K562 (cell line): ENCODE measurements around the gene SPTAN1. TPM values are rescaled to one million over a fixed set of nuclear protein-coding genes. Genes with fewer than 3 reads are reported as not detected.

Experiments used
- ATAC-seq: fragments of 200-7000 bp; cut with Tn5 transposase; 3 replicates; pipeline ENCODE4 v1.9.1; 2020; ENCODE audit warnings: moderate library complexity
- BruUV-seq: library from RNA; stranded (reverse); fragments of 400-500 nt; replicated peaks from 2 replicates; lab custom pipeline; 2021; lab: Mats Ljungman, UMichigan
- CTCF ChIA-PET: fragments of 300-600 bp; formaldehyde crosslinking; extraction: SDS; loops from one replicate; lab custom pipeline; 2021; ENCODE audit warnings: low intra/inter-chr PET ratio; lab: Yijun Ruan, JAX
- POLR2A ChIA-PET: fragments of 300-600, 350-650 bp; sonication (Branson Sonifier 250); formaldehyde crosslinking; extraction: SDS; loops from one replicate; lab custom pipeline; 2021; ENCODE audit warnings: antibody characterized with exemption, inconsistent platforms; lab: Yijun Ruan, JAX
- DNase-seq, 4 experiments: peaks; one replicate each; pipeline versions ENCODE4 v3.0.0 to v3.0.0-alpha.2; 2011 to 2018; ENCODE audit warnings: low spot score in 3 of 4, mixed read lengths in 3 of 4; ENCODE audit errors: extremely low read depth in 1 of 4
- FAIRE-seq: peaks from 2 replicates; lab custom pipeline; 2011; peaks lifted over from hg19 to GRCh38; lab: Jason Lieb, UNC
- H2AFZ ChIP-seq: 2 replicates; pipeline ENCODE4 v1.6.0; 2011; ENCODE audit warnings: low read depth, low read length, control low read depth, inconsistent platforms
- H3K27ac ChIP-seq: fragments of 200-600 bp; 3 replicates; pipeline ENCODE4 v1.8.0; 2011; ENCODE audit warnings: low read depth, mild to moderate bottlenecking, control low read depth, inconsistent platforms, low read length, moderate library complexity, mixed read lengths; ENCODE audit errors: extremely low read depth
- H3K27me3 ChIP-seq, 2 experiments: fragments of 300-600 bp in 1 of 2; 2 replicates in 1 of 2; 3 replicates in 1 of 2; pipeline versions ENCODE4 v1.6.0 to v1.8.0; 2011; ENCODE audit warnings: inconsistent platforms in 2 of 2, low read length in 2 of 2, mild to moderate bottlenecking in 1 of 2, mixed read lengths in 1 of 2, moderate library complexity in 1 of 2; ENCODE audit not compliant: control insufficient read depth in 2 of 2, insufficient read depth in 2 of 2
- H3K36me3 ChIP-seq: fragments of 300-600 bp; 3 replicates; pipeline ENCODE4 v1.8.0; 2011; ENCODE audit warnings: mild to moderate bottlenecking, low read length, inconsistent platforms; ENCODE audit not compliant: control insufficient read depth, insufficient read depth
- H3K4me1 ChIP-seq, 2 experiments: fragments of 200-600 bp in 1 of 2; replicated peaks in 1 of 2; 2 replicates in 1 of 2; 3 replicates in 1 of 2; pipeline versions ENCODE4 v1.5.1 to v1.8.0; 2011; ENCODE audit warnings: inconsistent platforms in 2 of 2, low read length in 2 of 2, mild to moderate bottlenecking in 1 of 2, mixed read lengths in 1 of 2, moderate library complexity in 1 of 2; ENCODE audit not compliant: control insufficient read depth in 2 of 2, insufficient read depth in 2 of 2
- H3K4me2 ChIP-seq: 2 replicates; pipeline ENCODE4 v1.6.1; 2011; ENCODE audit warnings: low read length, control low read depth, inconsistent platforms, mixed read lengths; ENCODE audit not compliant: insufficient read depth
- H3K4me3 ChIP-seq: fragments of 200-600 bp; sonication (generic), shearing (Covaris generic); 2 replicates; pipeline ENCODE4 v1.5.1; 2016; ENCODE audit warnings: control low read depth, inconsistent platforms
- H3K79me2 ChIP-seq: fragments of 200-600 bp; 3 replicates; pipeline ENCODE4 v1.8.0; 2011; ENCODE audit warnings: low read length, inconsistent platforms; ENCODE audit not compliant: control insufficient read depth, insufficient read depth
- H3K9ac ChIP-seq, 2 experiments: 2 replicates each; pipeline versions ENCODE4 v1.6.0 to v1.6.1; 2011; ENCODE audit warnings: low read depth in 2 of 2, low read length in 2 of 2, control low read depth in 1 of 2, inconsistent platforms in 1 of 2, mild to moderate bottlenecking in 1 of 2, mixed read lengths in 1 of 2; ENCODE audit not compliant: insufficient read depth in 1 of 2
- H3K9me1 ChIP-seq: one replicate; pipeline ENCODE4 v1.6.0; 2011; ENCODE audit warnings: inconsistent platforms, mild to moderate bottlenecking, low read length, moderate library complexity; ENCODE audit not compliant: control insufficient read depth, insufficient read depth
- H3K9me3 ChIP-seq: replicated peaks from 2 replicates; pipeline ENCODE4 v1.5.1; 2011; ENCODE audit warnings: low read depth, low read length, inconsistent platforms; ENCODE audit not compliant: control insufficient read depth, insufficient read depth
- H4K20me1 ChIP-seq: replicated peaks from 2 replicates; pipeline ENCODE4 v1.6.1; 2011; ENCODE audit warnings: low read length, inconsistent platforms, mixed read lengths; ENCODE audit not compliant: control insufficient read depth, insufficient read depth
- DACH1 ChIP-seq: fragments of 450-650 bp; IDR thresholded peaks from 2 replicates; pipeline ENCODE4 v1.6.1; 2018; ENCODE audit not compliant: partially characterized antibody
- KDM5B ChIP-seq: fragments of 200-600 bp; sonication (generic); IDR thresholded peaks from 2 replicates; pipeline ENCODE4 v1.6.1; 2012; ENCODE audit warnings: low read depth, mild to moderate bottlenecking, moderate library complexity, low read length, control low read depth, inconsistent platforms; ENCODE audit not compliant: insufficient replicate concordance
- RBM25 ChIP-seq: fragments of 200-400 bp; formaldehyde crosslinking; IDR thresholded peaks from 2 replicates; pipeline ENCODE4 v1.6.1; 2018; ENCODE audit warnings: low read length, low read depth, moderate library complexity; ENCODE audit not compliant: severe bottlenecking
- SPI1 ChIP-seq: IDR thresholded peaks from 2 replicates; pipeline ENCODE4 v1.6.1; 2011; ENCODE audit warnings: low read depth, low read length, control low read depth, borderline replicate concordance
- WGBS: fragments of 100-300 bp; shearing (Covaris generic); methylation state at CpG from one replicate; pipeline ENCODE4 v1.1.6; 2016; ENCODE audit warnings: low coverage, mixed read lengths; ENCODE audit not compliant: insufficient coverage; ENCODE audit errors: missing lambda C conversion rate; 5-methylcytosine and 5-hydroxymethylcytosine counted together
- in situ Hi-C: fragments of 300-500 bp; cut with MboI; formaldehyde crosslinking; loops from 4 replicates; pipeline ENCODE4 v1.15.0; 2018; ENCODE audit warnings: inconsistent platforms, mixed read lengths
- intact Hi-C: fragments of 100-400 bp; cut with micrococcal nuclease; formaldehyde crosslinking; loops from 2 replicates; pipeline ENCODE4 v1.14.2; 2022
- polyA plus RNA-seq, 8 experiments: library from polyadenylated mRNA; depleted of rRNA in 4 of 8; stranded (reverse) in 5 of 8; unstranded in 3 of 8; fragments of >200 nt; fragmentation: Nextera tagmentation in 2 of 8; fragmentation: Illumina TruSeq in 1 of 8; extraction: Ambion mirVana in 2 of 8; extraction: Trizol in 1 of 8; gene quantifications; 2 replicates each; pipeline versions ENCODE4 v1.2.1 to v1.2.3, GENCODE V29; 2011 to 2014; ENCODE audit warnings: inconsistent platforms in 1 of 8, missing spikeins in 1 of 8
- total RNA-seq, 7 experiments: library from RNA; depleted of rRNA in 6 of 7; stranded (reverse); fragments of >200 nt in 6 of 7; fragmentation: Illumina TruSeq in 2 of 7; extraction: Trizol in 2 of 7; gene quantifications; 2 replicates each; pipeline versions ENCODE4 v1.2.1 to v1.2.3, GENCODE V29; 2011 to 2021; ENCODE audit warnings: low replicate concordance in 1 of 7
- TF ChIP-seq, protein P1 (sequence below): fragments of 250-450 bp; sonication (Bioruptor Pico); IDR thresholded peaks from 2 replicates; pipeline ENCODE4 v1.8.0; 2021; ENCODE audit warnings: mild to moderate bottlenecking, moderate library complexity
- TF ChIP-seq, protein P2 (sequence below), 3 experiments: IDR thresholded peaks in 2 of 3; conservative IDR thresholded peaks in 1 of 3; 2 replicates each; pipeline ENCODE4 v1.5.1; 2011 to 2012; ENCODE audit warnings: low read length in 3 of 3, mild to moderate bottlenecking in 3 of 3, control low read depth in 2 of 3, improper control_type of control experiment in 1 of 3, inconsistent platforms in 1 of 3, low read depth in 1 of 3, mixed read lengths in 1 of 3, moderate library complexity in 1 of 3; ENCODE audit not compliant: insufficient read depth in 2 of 3
- TF ChIP-seq, protein P3 (sequence below), 2 experiments: IDR thresholded peaks; 2 replicates each; pipeline ENCODE4 v1.6.1; 2012; ENCODE audit warnings: improper control_type of control experiment in 2 of 2, low read depth in 2 of 2, low read length in 2 of 2, borderline replicate concordance in 1 of 2

Gene SPTAN1
- total and polyA plus RNA-seq, 9 of the 15 experiments (the other 6 are each of a cell fraction or from before 2014, with no cell fraction given): 1.5 to 13.5 (median 6.8) TPM

DNA sequence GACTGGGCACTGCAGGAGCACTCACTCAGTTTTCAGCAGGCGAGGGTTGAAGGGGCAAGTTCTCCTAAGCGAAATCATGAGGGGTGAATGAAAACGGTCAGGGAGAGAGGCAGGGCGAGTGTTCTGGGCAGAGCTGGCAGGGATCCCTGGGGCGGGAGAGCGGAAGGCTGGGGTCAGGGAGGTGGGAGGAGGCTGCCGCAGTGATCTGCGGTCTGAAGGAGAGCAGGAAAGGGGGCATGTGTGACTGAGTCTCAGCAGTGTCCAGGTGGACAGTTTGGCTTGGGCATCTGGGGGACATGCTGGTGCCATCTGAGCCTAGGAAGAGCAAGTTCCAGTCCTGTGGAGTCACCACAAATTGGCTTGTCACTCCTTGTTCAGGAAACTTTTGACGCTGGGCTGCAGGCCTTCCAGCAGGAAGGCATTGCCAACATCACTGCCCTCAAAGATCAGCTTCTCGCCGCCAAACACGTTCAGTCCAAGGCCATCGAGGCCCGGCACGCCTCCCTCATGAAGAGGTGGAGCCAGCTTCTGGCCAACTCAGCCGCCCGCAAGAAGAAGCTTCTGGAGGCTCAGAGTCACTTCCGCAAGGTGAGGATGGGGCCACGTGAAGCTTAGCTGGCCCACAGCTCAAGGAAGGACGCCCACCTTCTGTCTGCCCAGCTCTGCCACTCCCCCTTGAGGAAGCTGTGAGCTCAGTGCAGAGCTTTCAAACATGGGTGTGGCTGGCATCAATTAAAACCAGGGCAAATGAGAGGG, 73.2 kb downstream of the SPTAN1 start:
- POLR2A ChIA-PET: interaction anchor here (0.6 to 1.8 kb wide), 5 partner anchors 13 to 628 kb away, joined by 3 to 4 read pairs (median 4); no protein-coding TSS in a partner anchor

More for the DNA sequence above, 73.2 kb downstream of the SPTAN1 start:
- CTCF ChIA-PET: interaction anchor here (0.6 kb wide), 1 partner anchor 266 kb away, joined by 4 read pairs; no protein-coding TSS in a partner anchor
- WGBS: 50% methylated on average over 16 of the region's 20 CpGs
- no peak overlapping the region for H2AFZ ChIP-seq
- intact Hi-C loops: no loop called here
- in situ Hi-C loops: no loop called here
- H3K4me3 ChIP-seq: no peak overlapping the region
- TF ChIP-seq, protein P1, sequence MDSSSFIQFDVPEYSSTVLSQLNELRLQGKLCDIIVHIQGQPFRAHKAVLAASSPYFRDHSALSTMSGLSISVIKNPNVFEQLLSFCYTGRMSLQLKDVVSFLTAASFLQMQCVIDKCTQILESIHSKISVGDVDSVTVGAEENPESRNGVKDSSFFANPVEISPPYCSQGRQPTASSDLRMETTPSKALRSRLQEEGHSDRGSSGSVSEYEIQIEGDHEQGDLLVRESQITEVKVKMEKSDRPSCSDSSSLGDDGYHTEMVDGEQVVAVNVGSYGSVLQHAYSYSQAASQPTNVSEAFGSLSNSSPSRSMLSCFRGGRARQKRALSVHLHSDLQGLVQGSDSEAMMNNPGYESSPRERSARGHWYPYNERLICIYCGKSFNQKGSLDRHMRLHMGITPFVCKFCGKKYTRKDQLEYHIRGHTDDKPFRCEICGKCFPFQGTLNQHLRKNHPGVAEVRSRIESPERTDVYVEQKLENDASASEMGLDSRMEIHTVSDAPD: no peak
- TF ChIP-seq, protein P2, sequence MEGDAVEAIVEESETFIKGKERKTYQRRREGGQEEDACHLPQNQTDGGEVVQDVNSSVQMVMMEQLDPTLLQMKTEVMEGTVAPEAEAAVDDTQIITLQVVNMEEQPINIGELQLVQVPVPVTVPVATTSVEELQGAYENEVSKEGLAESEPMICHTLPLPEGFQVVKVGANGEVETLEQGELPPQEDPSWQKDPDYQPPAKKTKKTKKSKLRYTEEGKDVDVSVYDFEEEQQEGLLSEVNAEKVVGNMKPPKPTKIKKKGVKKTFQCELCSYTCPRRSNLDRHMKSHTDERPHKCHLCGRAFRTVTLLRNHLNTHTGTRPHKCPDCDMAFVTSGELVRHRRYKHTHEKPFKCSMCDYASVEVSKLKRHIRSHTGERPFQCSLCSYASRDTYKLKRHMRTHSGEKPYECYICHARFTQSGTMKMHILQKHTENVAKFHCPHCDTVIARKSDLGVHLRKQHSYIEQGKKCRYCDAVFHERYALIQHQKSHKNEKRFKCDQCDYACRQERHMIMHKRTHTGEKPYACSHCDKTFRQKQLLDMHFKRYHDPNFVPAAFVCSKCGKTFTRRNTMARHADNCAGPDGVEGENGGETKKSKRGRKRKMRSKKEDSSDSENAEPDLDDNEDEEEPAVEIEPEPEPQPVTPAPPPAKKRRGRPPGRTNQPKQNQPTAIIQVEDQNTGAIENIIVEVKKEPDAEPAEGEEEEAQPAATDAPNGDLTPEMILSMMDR (IDR thresholded peaks at IDR 0.05 in 2 of 3, conservative IDR thresholded peaks at IDR 0.05 in 1 of 3; ENCODE audit: insufficient read depth in 2 of 3, low read depth in 1 of 3, low read length in 3 of 3): 0 out of 6 replicates have a peak, but pooled peaks of 1 of the 3 experiments have one; percentile 14
- TF ChIP-seq RBM25 (no peak), DACH1 (no peak), KDM5B (no peak), SPI1 (no peak)
- TF ChIP-seq, protein P3, sequence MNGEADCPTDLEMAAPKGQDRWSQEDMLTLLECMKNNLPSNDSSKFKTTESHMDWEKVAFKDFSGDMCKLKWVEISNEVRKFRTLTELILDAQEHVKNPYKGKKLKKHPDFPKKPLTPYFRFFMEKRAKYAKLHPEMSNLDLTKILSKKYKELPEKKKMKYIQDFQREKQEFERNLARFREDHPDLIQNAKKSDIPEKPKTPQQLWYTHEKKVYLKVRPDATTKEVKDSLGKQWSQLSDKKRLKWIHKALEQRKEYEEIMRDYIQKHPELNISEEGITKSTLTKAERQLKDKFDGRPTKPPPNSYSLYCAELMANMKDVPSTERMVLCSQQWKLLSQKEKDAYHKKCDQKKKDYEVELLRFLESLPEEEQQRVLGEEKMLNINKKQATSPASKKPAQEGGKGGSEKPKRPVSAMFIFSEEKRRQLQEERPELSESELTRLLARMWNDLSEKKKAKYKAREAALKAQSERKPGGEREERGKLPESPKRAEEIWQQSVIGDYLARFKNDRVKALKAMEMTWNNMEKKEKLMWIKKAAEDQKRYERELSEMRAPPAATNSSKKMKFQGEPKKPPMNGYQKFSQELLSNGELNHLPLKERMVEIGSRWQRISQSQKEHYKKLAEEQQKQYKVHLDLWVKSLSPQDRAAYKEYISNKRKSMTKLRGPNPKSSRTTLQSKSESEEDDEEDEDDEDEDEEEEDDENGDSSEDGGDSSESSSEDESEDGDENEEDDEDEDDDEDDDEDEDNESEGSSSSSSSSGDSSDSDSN (IDR thresholded peaks at IDR 0.05; ENCODE audit: borderline replicate concordance in 1 of 2, low read depth in 2 of 2, low read length in 2 of 2): no peak
- H3K9me3 ChIP-seq: no peaks in the 10 kb centered on the region
- FAIRE-seq: no peak
- no peak for ATAC-seq
- no peak overlapping the region for H3K4me2 ChIP-seq
- no peaks in the 10 kb centered on the region for H3K27me3 ChIP-seq
- no peak overlapping the region for H3K27ac ChIP-seq
- no peaks in the 10 kb centered on the region for H3K36me3 ChIP-seq
- H3K9me1 ChIP-seq: no peaks in the 10 kb centered on the region
- no peak for DNase-seq
- H4K20me1 ChIP-seq: no peaks in the 10 kb centered on the region; the same call in 1 of the 2 replicates
- no peaks in the 10 kb centered on the region for H3K79me2 ChIP-seq
- H3K4me1 ChIP-seq: peaks cover 4 to 34% of the 10 kb centered on the region in 2 experiments; a peak in 4 of 5 replicates
- no TSS peak for BruUV-seq
- H3K9ac ChIP-seq: 0 out of 4 replicates have a peak overlapping the region, but pooled peaks of 1 of the 2 experiments have one; percentile 35
